ENCODE results near the gene JADE3.

DNA sequence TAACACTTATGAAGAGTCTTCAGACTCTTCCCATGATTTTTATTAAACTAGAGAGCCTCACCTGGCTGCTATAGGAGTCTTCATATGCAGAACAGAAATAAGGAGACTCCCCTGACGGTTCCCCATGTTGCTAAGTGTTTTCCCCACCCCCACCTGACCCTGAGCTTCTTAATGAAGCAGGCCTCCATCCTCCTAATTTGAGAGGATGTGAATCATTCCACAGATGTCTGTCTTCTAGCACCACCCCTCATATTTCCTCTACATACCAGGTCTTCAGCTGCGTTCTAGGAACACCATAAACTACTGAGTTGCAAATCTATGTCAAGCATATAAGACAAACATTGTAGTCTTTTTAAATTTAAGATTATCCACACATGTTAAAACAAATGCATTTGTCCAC is 38.5 kb upstream of the JADE3 start:
- TF ChIP-seq, protein P1, sequence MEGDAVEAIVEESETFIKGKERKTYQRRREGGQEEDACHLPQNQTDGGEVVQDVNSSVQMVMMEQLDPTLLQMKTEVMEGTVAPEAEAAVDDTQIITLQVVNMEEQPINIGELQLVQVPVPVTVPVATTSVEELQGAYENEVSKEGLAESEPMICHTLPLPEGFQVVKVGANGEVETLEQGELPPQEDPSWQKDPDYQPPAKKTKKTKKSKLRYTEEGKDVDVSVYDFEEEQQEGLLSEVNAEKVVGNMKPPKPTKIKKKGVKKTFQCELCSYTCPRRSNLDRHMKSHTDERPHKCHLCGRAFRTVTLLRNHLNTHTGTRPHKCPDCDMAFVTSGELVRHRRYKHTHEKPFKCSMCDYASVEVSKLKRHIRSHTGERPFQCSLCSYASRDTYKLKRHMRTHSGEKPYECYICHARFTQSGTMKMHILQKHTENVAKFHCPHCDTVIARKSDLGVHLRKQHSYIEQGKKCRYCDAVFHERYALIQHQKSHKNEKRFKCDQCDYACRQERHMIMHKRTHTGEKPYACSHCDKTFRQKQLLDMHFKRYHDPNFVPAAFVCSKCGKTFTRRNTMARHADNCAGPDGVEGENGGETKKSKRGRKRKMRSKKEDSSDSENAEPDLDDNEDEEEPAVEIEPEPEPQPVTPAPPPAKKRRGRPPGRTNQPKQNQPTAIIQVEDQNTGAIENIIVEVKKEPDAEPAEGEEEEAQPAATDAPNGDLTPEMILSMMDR (IDR thresholded peaks at IDR 0.05; ENCODE audit: insufficient read depth, low read depth, low read length) = no peak
- TF ChIP-seq EZH2 (IDR thresholded peaks at IDR 0.05; ENCODE audit: insufficient read depth, low read length) = no peak

Data from astrocyte (in vitro differentiated cells and primary cell).